ENCODE data around the gene ATXN10. TPM values are rescaled to one million over a fixed set of nuclear protein-coding genes. Genes with fewer than 3 reads are reported as not detected.

Gene ATXN10
- total RNA-seq, 2 experiments from 2014 or later = 43.8 to 48.0 TPM

GRCh38 chr22:45877651-45878050, 206.0 kb downstream of the ATXN10 start:
- TF ChIP-seq, protein P1, sequence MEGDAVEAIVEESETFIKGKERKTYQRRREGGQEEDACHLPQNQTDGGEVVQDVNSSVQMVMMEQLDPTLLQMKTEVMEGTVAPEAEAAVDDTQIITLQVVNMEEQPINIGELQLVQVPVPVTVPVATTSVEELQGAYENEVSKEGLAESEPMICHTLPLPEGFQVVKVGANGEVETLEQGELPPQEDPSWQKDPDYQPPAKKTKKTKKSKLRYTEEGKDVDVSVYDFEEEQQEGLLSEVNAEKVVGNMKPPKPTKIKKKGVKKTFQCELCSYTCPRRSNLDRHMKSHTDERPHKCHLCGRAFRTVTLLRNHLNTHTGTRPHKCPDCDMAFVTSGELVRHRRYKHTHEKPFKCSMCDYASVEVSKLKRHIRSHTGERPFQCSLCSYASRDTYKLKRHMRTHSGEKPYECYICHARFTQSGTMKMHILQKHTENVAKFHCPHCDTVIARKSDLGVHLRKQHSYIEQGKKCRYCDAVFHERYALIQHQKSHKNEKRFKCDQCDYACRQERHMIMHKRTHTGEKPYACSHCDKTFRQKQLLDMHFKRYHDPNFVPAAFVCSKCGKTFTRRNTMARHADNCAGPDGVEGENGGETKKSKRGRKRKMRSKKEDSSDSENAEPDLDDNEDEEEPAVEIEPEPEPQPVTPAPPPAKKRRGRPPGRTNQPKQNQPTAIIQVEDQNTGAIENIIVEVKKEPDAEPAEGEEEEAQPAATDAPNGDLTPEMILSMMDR (IDR thresholded peaks at IDR 0.05) = no peak
- ChIA-PET POLR2A (no interaction called here), CTCF (interaction anchor here (0.6 kb wide), 1 partner anchor 147 kb away, joined by 3 read pairs; no protein-coding TSS in a partner anchor)
- Histone ChIP-seq H3K27me3 (ENCODE audit: control insufficient read depth in 1 of 2, insufficient read depth in 2 of 2, low read length in 2 of 2) (peaks cover 39 to 40% of the 10 kb centered on the region in 2 experiments), H3K4me3 (ENCODE audit: low read length) (no peak overlapping the region), H3K36me3 (ENCODE audit: insufficient read depth, low read length) (no peaks in the 10 kb centered on the region), H3K27ac (ENCODE audit: low read depth in 1 of 2, low read length in 2 of 2) (no peak overlapping the region), H3K4me1 (ENCODE audit: insufficient read depth, low read length) (no peaks in the 10 kb centered on the region), H3K9me3 (ENCODE audit: control insufficient read depth in 1 of 2, insufficient read depth in 1 of 2, low read length in 2 of 2) (peaks cover 8 to 24% of the 10 kb centered on the region in 2 experiments)
- DNase-seq = peak in 1 of 14 experiments; percentile 19
- intact Hi-C loops (cut with DNase I, micrococcal nuclease) = no loop called here
- peaks cover 45% of the 10 kb centered on the region for H3K27me3 Mint-ChIP-seq
- no peak for ATAC-seq (ENCODE audit: poor library complexity)
- no peaks in the 10 kb centered on the region for H3K36me3 Mint-ChIP-seq (ENCODE audit: low read depth)
- no peaks in the 10 kb centered on the region for H3K9me3 Mint-ChIP-seq
- H3K27ac Mint-ChIP-seq = no peak overlapping the region
- H3K4me3 Mint-ChIP-seq = no peak overlapping the region
- H3K4me1 Mint-ChIP-seq (ENCODE audit: low read depth) = no peaks in the 10 kb centered on the region

- Histone ChIP-seq H3K4me3 (ENCODE audit: low read length) (no peak overlapping the region), H3K27me3 (ENCODE audit: control insufficient read depth in 1 of 2, insufficient read depth in 2 of 2, low read length in 2 of 2) (peaks cover 39 to 44% of the 10 kb centered on the region in 2 experiments), H3K27ac (ENCODE audit: low read depth in 1 of 2, low read length in 2 of 2) (no peak overlapping the region), H3K36me3 (ENCODE audit: insufficient read depth, low read length) (no peaks in the 10 kb centered on the region), H3K9me3 (ENCODE audit: control insufficient read depth in 1 of 2, insufficient read depth in 1 of 2, low read length in 2 of 2) (peaks cover 2 to 29% of the 10 kb centered on the region in 2 experiments), H3K4me1 (ENCODE audit: insufficient read depth, low read length) (no peaks in the 10 kb centered on the region)
- Mint-ChIP-seq H3K27me3 (peaks cover 45% of the 10 kb centered on the region), H3K4me3 (no peak overlapping the region), H3K36me3 (ENCODE audit: low read depth) (no peaks in the 10 kb centered on the region), H3K9me3 (no peaks in the 10 kb centered on the region), H3K4me1 (ENCODE audit: low read depth) (no peaks in the 10 kb centered on the region), H3K27ac (no peak overlapping the region)
- DNase-seq (no peak), ATAC-seq (ENCODE audit: poor library complexity) (no peak)
- CTCF ChIA-PET = no interaction called here
- intact Hi-C loops (cut with DNase I, micrococcal nuclease) = no loop called here
- TF ChIP-seq, protein P1 (IDR thresholded peaks at IDR 0.05) = no peak
- POLR2A ChIA-PET = no interaction called here
Observed at GRCh38 chr22:45878051-45878781, 206.6 kb downstream of the ATXN10 start.

- Mint-ChIP-seq H3K9me3 (no peaks in the 10 kb centered on the region), H3K27me3 (peaks cover 51% of the 10 kb centered on the region), H3K27ac (no peak overlapping the region), H3K36me3 (ENCODE audit: low read depth) (no peaks in the 10 kb centered on the region), H3K4me1 (ENCODE audit: low read depth) (no peaks in the 10 kb centered on the region), H3K4me3 (no peak overlapping the region)
- TF ChIP-seq, protein P1 (IDR thresholded peaks at IDR 0.05) = no peak
- no peak for ATAC-seq (ENCODE audit: poor library complexity)
- no peak for DNase-seq
- H3K27me3 ChIP-seq (ENCODE audit: control insufficient read depth in 1 of 2, insufficient read depth in 2 of 2, low read length in 2 of 2) = peaks cover 39 to 44% of the 10 kb centered on the region in 2 experiments
- H3K27ac ChIP-seq (ENCODE audit: low read depth in 1 of 2, low read length in 2 of 2) = no peak overlapping the region
- no peaks in the 10 kb centered on the region for H3K4me1 ChIP-seq (ENCODE audit: insufficient read depth, low read length)
- no peak overlapping the region for H3K4me3 ChIP-seq (ENCODE audit: low read length)
- intact Hi-C loops (cut with DNase I, micrococcal nuclease) = no loop called here
- POLR2A ChIA-PET = no interaction called here
- no peaks in the 10 kb centered on the region for H3K36me3 ChIP-seq (ENCODE audit: insufficient read depth, low read length)
- peaks cover 0 to 29% of the 10 kb centered on the region in 2 experiments for H3K9me3 ChIP-seq (ENCODE audit: control insufficient read depth in 1 of 2, insufficient read depth in 1 of 2, low read length in 2 of 2)
- CTCF ChIA-PET = no interaction called here
Observed at GRCh38 chr22:45878901-45879551, 207.4 kb downstream of the ATXN10 start.
